Left ventricle myocardium inferior (tissue), 1 donor: ENCODE data around the gene RNF187. TPM values are rescaled to one million over a fixed set of nuclear protein-coding genes. Genes with fewer than 3 reads are reported as not detected.
"Not testable (repeated sequence)": the region's sequence is repeated elsewhere in the genome, so short reads cannot be mapped to it uniquely, and the experiment has no call there.

Experiments used
- DNase-seq: peaks from one replicate; pipeline ENCODE4 v3.0.0-alpha.2; 2020
- H3K27ac ChIP-seq: fragments of 200-600 bp; replicated peaks from 2 replicates; pipeline ENCODE4 v1.8.0; 2021
- H3K27me3 ChIP-seq: fragments of 200-600 bp; 2 replicates; pipeline ENCODE4 v1.8.0; 2021; ENCODE audit warnings: low read depth
- H3K36me3 ChIP-seq: fragments of 200-600 bp; 2 replicates; pipeline ENCODE4 v1.8.0; 2021
- H3K4me1 ChIP-seq: fragments of 200-600 bp; 2 replicates; pipeline ENCODE4 v1.8.0; 2021
- H3K4me3 ChIP-seq: fragments of 200-600 bp; 2 replicates; pipeline ENCODE4 v1.8.0; 2021; ENCODE audit warnings: mild to moderate bottlenecking, moderate library complexity
- H3K9me3 ChIP-seq: fragments of 200-600 bp; replicated peaks from 2 replicates; pipeline ENCODE4 v1.8.0; 2021
- CTCF ChIP-seq: fragments of 200-600 bp; IDR thresholded peaks from 2 replicates; pipeline ENCODE4 v1.8.0; 2021; ENCODE audit warnings: antibody characterized with exemption, mild to moderate bottlenecking, borderline replicate concordance
- intact Hi-C: fragments of 100-400 bp; cut with micrococcal nuclease; formaldehyde crosslinking; loops from one replicate; pipeline ENCODE4 v1.11.0; 2022
- total RNA-seq: library from RNA; stranded (reverse); fragmentation: NEBNext Ultra II Directional; extraction: Animal tissue kit (Norgen Biotek cat#: 25700); gene quantifications from one replicate; pipeline ENCODE4 v1.2.1, GENCODE V29; 2021
- donor health status: DM: no; HTN: yes; CAD: no; lungs with severe emphysema.

The RNF187 gene
- total RNA-seq, 1 donor from 2014 or later = 79.5 TPM

- H3K27me3 ChIP-seq = no peaks in the 10 kb centered on the region
- peaks cover under 1% of the 10 kb centered on the region for H3K36me3 ChIP-seq
- peak; percentile 93 for TF ChIP-seq CTCF
- H3K9me3 ChIP-seq = no peaks in the 10 kb centered on the region
- H3K4me3 ChIP-seq = peak overlapping the region; percentile 49
- H3K27ac ChIP-seq = no peak overlapping the region
- peak; percentile 84 for DNase-seq
- peaks cover 11% of the 10 kb centered on the region for H3K4me1 ChIP-seq
- intact Hi-C loops = no loop called here
Observed at GRCh38 chr1:228500901-228501871, 14.0 kb downstream of the RNF187 start.

GRCh38 chr1:228502522-228502921 lies 15.3 kb downstream of the RNF187 start:
- TF ChIP-seq CTCF = no peak
- peaks cover 11% of the 10 kb centered on the region for H3K4me1 ChIP-seq
- no peaks in the 10 kb centered on the region for H3K27me3 ChIP-seq
- no peaks in the 10 kb centered on the region for H3K36me3 ChIP-seq
- intact Hi-C loops = no loop called here
- H3K4me3 ChIP-seq = no peak overlapping the region
- no peak overlapping the region for H3K27ac ChIP-seq
- DNase-seq = no peak
- H3K9me3 ChIP-seq = no peaks in the 10 kb centered on the region

- H3K36me3 ChIP-seq, DNase-seq, H3K27ac ChIP-seq, intact Hi-C loops, H3K4me3 ChIP-seq, H3K9me3 ChIP-seq, H3K4me1 ChIP-seq: not testable (repeated sequence)
- H3K27me3 ChIP-seq = peaks cover 14% of the 10 kb centered on the region
Observed at GRCh38 chr1:228505944-228506343, 18.8 kb downstream of the RNF187 start.

- intact Hi-C loops = no loop called here
- peaks cover 14% of the 10 kb centered on the region for H3K27me3 ChIP-seq
- no peak overlapping the region for H3K4me3 ChIP-seq
- no peaks in the 10 kb centered on the region for H3K36me3 ChIP-seq
- DNase-seq = no peak
- no peak overlapping the region for H3K27ac ChIP-seq
- no peaks in the 10 kb centered on the region for H3K9me3 ChIP-seq
- TF ChIP-seq CTCF = no peak
- no peaks in the 10 kb centered on the region for H3K4me1 ChIP-seq
Observed at GRCh38 chr1:228507961-228508652, 20.9 kb downstream of the RNF187 start.

GRCh38 chr1:228508840-228509415 lies 21.7 kb downstream of the RNF187 start:
- Histone ChIP-seq H3K4me3 (no peak overlapping the region), H3K4me1 (no peaks in the 10 kb centered on the region), H3K36me3 (no peaks in the 10 kb centered on the region), H3K27ac (no peak overlapping the region), H3K27me3 (peaks cover 14% of the 10 kb centered on the region), H3K9me3 (no peaks in the 10 kb centered on the region)
- no peak for TF ChIP-seq CTCF
- no peak for DNase-seq
- intact Hi-C loops = no loop called here
